ENCODE results near the gene TRIM42.

Gene TRIM42

DNA sequence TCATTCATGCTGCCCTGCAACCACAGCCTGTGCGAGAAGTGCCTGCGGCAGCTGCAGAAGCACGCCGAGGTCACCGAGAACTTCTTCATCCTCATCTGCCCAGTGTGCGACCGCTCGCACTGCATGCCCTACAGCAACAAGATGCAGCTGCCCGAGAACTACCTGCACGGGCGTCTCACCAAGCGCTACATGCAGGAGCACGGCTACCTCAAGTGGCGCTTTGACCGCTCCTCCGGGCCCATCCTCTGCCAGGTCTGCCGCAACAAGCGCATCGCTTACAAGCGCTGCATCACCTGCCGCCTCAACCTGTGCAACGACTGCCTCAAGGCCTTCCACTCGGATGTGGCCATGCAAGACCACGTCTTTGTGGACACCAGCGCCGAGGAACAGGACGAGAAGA lies 4.7 kb downstream of the TRIM42 start:
- TF ChIP-seq POLR2A (IDR thresholded peaks at IDR 0.05; ENCODE audit: low read depth, low read length) = no peak
- no peak for TF ChIP-seq SPI1 (IDR thresholded peaks at IDR 0.05; ENCODE audit: low read depth, low read length)
- no peak for TF ChIP-seq PAX5 (IDR thresholded peaks at IDR 0.05; ENCODE audit: insufficient read depth, low read length, severe bottlenecking)
- no peak for TF ChIP-seq TAF1 (IDR thresholded peaks at IDR 0.05; ENCODE audit: low read depth, low read length)
- no peak for TF ChIP-seq POLR2AphosphoS5 (IDR thresholded peaks at IDR 0.05; ENCODE audit: low read depth, low read length)
- no peak for TF ChIP-seq POU2F2 (IDR thresholded peaks at IDR 0.05; ENCODE audit: low read depth, low read length)
- FAIRE-seq (no peak), DNase-seq (ENCODE audit: insufficient read length, low spot score) (no peak)

DNA sequence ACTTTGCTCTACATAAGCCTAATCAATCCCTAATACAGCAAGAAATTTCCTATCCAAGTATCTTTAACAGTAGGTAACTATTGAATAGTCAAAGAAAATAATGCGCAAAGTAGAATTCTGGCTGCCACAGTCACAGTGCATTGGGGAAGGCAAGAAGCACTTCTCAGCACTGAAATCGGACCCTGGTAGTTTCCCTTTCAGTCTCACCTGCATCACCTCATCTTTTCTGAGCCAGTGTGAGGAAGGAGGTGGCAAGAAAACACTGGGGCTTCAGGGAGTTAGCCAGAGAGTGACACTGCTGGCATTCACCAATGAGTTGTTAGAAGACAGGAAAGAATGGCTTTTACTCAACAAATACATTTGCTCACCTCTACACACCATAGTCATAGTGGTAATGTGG lies 8.3 kb downstream of the TRIM42 start:
- FAIRE-seq (no peak), DNase-seq (ENCODE audit: insufficient read length, low spot score) (no peak)
- TF ChIP-seq SPI1 (IDR thresholded peaks at IDR 0.05; ENCODE audit: low read depth, low read length) (no peak), POU2F2 (IDR thresholded peaks at IDR 0.05; ENCODE audit: low read depth, low read length) (no peak), POLR2A (IDR thresholded peaks at IDR 0.05; ENCODE audit: low read depth, low read length) (no peak), PAX5 (IDR thresholded peaks at IDR 0.05; ENCODE audit: insufficient read depth, low read length, severe bottlenecking) (no peak), TAF1 (IDR thresholded peaks at IDR 0.05; ENCODE audit: low read depth, low read length) (no peak)

DNA sequence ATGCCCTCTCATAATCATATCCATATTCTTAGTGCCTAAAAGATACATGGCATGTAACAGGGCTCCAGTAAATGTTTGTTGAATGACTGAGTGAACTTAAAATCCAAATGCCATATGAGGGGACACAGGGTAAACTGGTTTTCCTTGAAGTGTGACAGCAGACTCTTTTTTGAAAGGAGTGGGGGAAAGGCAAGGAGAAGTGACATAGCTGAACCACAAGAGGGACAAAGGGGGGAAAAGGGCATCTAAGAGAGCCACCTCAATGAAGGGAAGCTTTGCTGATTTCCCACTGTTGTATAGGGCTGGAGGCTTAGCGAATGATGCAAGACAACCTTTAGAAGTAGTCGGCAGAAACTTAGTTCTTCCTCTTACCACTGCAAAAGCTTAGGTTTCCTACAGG lies 9.1 kb downstream of the TRIM42 start:
- FAIRE-seq (no peak), DNase-seq (ENCODE audit: insufficient read length, low spot score) (no peak)
- TF ChIP-seq PAX5 (IDR thresholded peaks at IDR 0.05; ENCODE audit: insufficient read depth, low read length, severe bottlenecking) (no peak), TAF1 (IDR thresholded peaks at IDR 0.05; ENCODE audit: low read depth, low read length) (no peak), POLR2AphosphoS5 (IDR thresholded peaks at IDR 0.05; ENCODE audit: low read depth, low read length) (no peak), SPI1 (IDR thresholded peaks at IDR 0.05; ENCODE audit: low read depth, low read length) (no peak), POLR2A (IDR thresholded peaks at IDR 0.05; ENCODE audit: low read depth, low read length) (no peak)

DNA sequence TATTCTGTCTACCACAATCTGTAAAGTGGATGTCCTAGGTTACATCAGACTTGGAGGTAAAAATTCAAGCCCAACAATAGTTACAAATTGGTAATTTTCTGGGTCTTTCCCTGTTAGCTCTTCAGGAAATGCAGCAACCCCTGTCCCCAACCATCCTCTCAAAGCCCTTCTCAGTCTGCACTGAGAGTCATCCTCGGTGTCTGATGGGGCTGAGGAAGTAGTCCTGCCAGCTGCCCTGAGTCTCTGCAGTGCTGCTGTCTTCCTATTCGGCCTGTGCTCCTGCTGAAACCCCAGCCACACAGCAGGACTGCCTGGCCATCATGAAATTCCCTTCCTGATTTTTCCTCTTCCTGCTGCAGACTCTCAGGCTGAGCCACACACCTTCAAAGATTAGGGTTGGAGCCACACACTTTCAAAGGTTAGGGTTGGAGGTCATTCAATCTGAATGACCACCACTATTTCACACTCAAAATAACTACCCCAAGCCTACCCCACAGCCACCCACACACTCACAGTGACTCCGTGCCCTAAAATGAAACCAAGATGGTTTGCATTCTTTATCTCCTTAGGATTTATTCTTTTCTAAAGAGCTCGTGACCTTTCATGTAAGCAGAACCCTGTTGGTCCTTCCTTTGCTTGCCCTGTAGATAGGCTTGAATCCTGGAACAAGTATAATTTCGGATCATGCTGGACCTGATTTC lies 17.6 kb downstream of the TRIM42 start:
- FAIRE-seq (no peak), DNase-seq (ENCODE audit: insufficient read length, low spot score) (no peak)
- no peak for TF ChIP-seq POLR2AphosphoS5 (IDR thresholded peaks at IDR 0.05; ENCODE audit: low read depth, low read length)
- no peak for TF ChIP-seq SPI1 (IDR thresholded peaks at IDR 0.05; ENCODE audit: low read depth, low read length)
- no peak for TF ChIP-seq TAF1 (IDR thresholded peaks at IDR 0.05; ENCODE audit: low read depth, low read length)
- no peak for TF ChIP-seq PAX5 (IDR thresholded peaks at IDR 0.05; ENCODE audit: insufficient read depth, low read length, severe bottlenecking)
- TF ChIP-seq POU2F2 (IDR thresholded peaks at IDR 0.05; ENCODE audit: low read depth, low read length) = no peak
- no peak for TF ChIP-seq POLR2A (IDR thresholded peaks at IDR 0.05; ENCODE audit: low read depth, low read length)

DNA sequence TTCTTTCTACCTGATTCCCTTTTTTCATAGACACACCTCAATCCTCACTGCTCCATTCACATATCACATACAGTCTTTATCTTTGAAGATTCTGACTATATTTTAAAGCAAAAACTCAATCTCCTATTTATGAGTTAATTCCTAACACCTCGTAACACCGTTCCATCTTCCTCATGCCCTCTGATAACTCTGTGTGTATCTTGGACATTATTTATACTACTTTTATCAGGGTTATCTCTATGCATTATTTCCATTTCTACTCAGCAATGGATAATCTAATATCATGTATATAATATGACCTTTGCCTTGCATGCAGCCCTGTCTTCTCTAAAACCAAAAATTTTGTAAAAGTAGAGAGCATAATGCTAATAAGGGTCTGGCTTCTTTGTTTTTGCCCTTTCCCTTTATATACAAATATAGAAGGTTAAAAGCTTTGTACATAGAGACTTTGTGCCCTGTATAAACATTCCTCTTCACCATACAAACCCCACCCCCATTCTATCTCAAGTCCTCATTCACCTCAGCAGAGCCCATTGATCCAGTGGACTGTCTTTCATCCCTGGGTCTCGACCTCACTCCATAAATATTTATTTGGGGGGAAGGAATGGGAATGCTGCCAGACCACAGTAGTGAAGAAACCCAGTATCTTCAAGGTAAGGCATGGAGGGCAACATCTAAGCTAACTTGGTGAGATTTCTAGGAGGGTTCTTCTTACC lies 21.8 kb downstream of the TRIM42 start:
- FAIRE-seq (no peak), DNase-seq (ENCODE audit: insufficient read length, low spot score) (no peak)
- TF ChIP-seq PAX5 (IDR thresholded peaks at IDR 0.05; ENCODE audit: insufficient read depth, low read length, severe bottlenecking) (no peak), POU2F2 (IDR thresholded peaks at IDR 0.05; ENCODE audit: low read depth, low read length) (no peak), POLR2A (IDR thresholded peaks at IDR 0.05; ENCODE audit: low read depth, low read length) (no peak), TAF1 (IDR thresholded peaks at IDR 0.05; ENCODE audit: low read depth, low read length) (no peak), POLR2AphosphoS5 (IDR thresholded peaks at IDR 0.05; ENCODE audit: low read depth, low read length) (no peak), SPI1 (IDR thresholded peaks at IDR 0.05; ENCODE audit: low read depth, low read length) (no peak)

DNA sequence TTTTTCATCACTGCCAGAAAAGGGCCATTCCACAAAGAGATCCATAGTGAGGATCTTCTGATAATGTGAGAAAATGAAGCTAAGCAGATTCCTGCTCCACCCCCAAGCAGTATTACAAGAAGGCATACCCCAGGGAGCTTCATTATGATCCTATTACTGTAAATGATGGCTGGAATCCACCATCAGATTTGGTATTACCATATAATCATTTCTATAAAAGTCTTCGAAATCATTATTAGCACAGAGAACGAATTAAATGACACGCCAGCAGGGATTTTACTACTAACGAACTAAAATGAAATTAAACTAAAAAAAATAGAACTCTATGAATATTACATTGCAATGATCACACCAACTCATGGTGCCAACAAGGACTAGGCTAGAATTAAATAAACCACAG lies 24.4 kb downstream of the TRIM42 start:
- no peak for FAIRE-seq
- TF ChIP-seq SPI1 (IDR thresholded peaks at IDR 0.05; ENCODE audit: low read depth, low read length) (no peak), PAX5 (IDR thresholded peaks at IDR 0.05; ENCODE audit: insufficient read depth, low read length, severe bottlenecking) (no peak), TAF1 (IDR thresholded peaks at IDR 0.05; ENCODE audit: low read depth, low read length) (no peak), POLR2AphosphoS5 (IDR thresholded peaks at IDR 0.05; ENCODE audit: low read depth, low read length) (no peak), POLR2A (IDR thresholded peaks at IDR 0.05; ENCODE audit: low read depth, low read length) (no peak), POU2F2 (IDR thresholded peaks at IDR 0.05; ENCODE audit: low read depth, low read length) (no peak)
- no peak for DNase-seq (ENCODE audit: insufficient read length, low spot score)

DNA sequence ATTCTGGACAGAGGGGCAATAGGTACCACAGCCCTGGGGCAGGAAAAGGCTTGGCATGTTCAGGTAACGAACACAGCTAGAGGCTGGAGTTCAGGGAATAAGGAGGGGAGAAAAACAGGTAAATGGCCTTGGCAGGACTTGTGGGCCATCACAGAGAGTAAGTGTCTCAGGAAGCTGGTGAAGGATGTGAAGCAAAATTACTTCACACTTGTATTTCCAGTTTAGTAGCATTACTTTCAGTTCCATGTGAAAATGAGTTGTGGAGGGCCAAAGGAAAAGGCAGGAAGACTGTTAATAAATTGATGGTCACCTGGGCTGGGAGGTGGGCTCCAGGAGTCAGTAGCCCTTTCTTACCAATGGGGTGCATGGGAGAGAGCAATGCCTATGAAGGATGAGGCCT lies 25.6 kb downstream of the TRIM42 start:
- DNase-seq (ENCODE audit: insufficient read length, low spot score) (no peak), FAIRE-seq (no peak)
- TF ChIP-seq POLR2AphosphoS5 (IDR thresholded peaks at IDR 0.05; ENCODE audit: low read depth, low read length) = no peak
- TF ChIP-seq PAX5 (IDR thresholded peaks at IDR 0.05; ENCODE audit: insufficient read depth, low read length, severe bottlenecking) = no peak
- TF ChIP-seq SPI1 (IDR thresholded peaks at IDR 0.05; ENCODE audit: low read depth, low read length) = no peak
- no peak for TF ChIP-seq POLR2A (IDR thresholded peaks at IDR 0.05; ENCODE audit: low read depth, low read length)
- TF ChIP-seq TAF1 (IDR thresholded peaks at IDR 0.05; ENCODE audit: low read depth, low read length) = no peak
- no peak for TF ChIP-seq POU2F2 (IDR thresholded peaks at IDR 0.05; ENCODE audit: low read depth, low read length)

DNA sequence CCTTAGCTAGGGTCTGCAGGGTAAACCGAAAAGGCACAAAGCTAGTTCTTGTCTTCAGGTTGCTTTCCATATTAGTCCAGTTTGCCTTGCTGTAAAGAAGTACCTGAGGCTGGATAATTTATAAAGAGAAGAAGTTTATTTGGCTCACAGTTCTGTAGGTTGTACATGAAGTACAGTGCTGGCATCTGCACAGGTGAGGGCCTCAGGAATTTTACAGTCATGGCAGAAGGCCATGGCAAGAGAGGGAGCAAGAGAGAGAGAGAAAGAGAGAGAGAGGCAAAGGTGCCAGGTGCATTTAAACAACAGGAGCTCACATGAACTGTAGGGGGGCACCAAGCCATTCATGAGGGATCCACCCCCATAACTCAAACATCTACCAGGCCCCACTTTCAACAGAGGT lies 26.9 kb downstream of the TRIM42 start:
- DNase-seq (ENCODE audit: insufficient read length, low spot score) = no peak
- no peak for FAIRE-seq

DNA sequence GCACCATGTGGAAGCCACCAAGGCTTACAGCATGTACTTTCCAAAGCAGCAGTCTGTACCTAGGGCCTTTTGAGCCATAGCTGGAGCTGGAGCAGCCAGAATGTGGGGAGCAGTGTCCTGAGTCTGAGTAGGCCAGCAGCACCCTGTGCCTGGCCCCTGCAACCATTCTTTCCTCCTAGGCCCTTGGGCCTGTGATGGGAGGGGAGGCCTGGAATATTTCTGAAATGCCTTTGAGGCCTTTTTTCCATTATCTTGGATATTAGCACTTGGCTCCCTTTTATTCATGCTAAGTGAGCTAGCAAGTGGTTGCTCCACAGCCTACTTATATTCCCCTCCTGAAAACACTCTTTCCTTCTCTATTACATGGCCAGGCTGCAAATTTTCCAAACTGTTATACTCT lies 28.1 kb downstream of the TRIM42 start:
- no peak for TF ChIP-seq POLR2AphosphoS5 (IDR thresholded peaks at IDR 0.05; ENCODE audit: low read depth, low read length)
- no peak for TF ChIP-seq POLR2A (IDR thresholded peaks at IDR 0.05; ENCODE audit: low read depth, low read length)
- no peak for TF ChIP-seq PAX5 (IDR thresholded peaks at IDR 0.05; ENCODE audit: insufficient read depth, low read length, severe bottlenecking)
- TF ChIP-seq POU2F2 (IDR thresholded peaks at IDR 0.05; ENCODE audit: low read depth, low read length) = no peak
- no peak for TF ChIP-seq TAF1 (IDR thresholded peaks at IDR 0.05; ENCODE audit: low read depth, low read length)
- TF ChIP-seq SPI1 (IDR thresholded peaks at IDR 0.05; ENCODE audit: low read depth, low read length) = no peak
- DNase-seq (ENCODE audit: insufficient read length, low spot score) (no peak), FAIRE-seq (no peak)

More for the DNA sequence above, 26.9 kb downstream of the TRIM42 start:
- TF ChIP-seq SPI1 (IDR thresholded peaks at IDR 0.05; ENCODE audit: low read depth, low read length) (no peak), POU2F2 (IDR thresholded peaks at IDR 0.05; ENCODE audit: low read depth, low read length) (no peak), TAF1 (IDR thresholded peaks at IDR 0.05; ENCODE audit: low read depth, low read length) (no peak), PAX5 (IDR thresholded peaks at IDR 0.05; ENCODE audit: insufficient read depth, low read length, severe bottlenecking) (no peak)
